Measurements from ENCODE around the gene AMOTL2. TPM values are rescaled to one million over a fixed set of nuclear protein-coding genes. Genes with fewer than 3 reads are reported as not detected.

Gene AMOTL2
- total RNA-seq, 1 experiment from 2014 or later = 76.9 TPM

- Mint-ChIP-seq H3K27ac (peak overlapping the region; percentile 79), H3K27me3 (ENCODE audit: low read depth) (peaks cover 16% of the 10 kb centered on the region), H3K4me3 (peak overlapping the region; percentile 82), H3K36me3 (peaks cover 45% of the 10 kb centered on the region), H3K9me3 (no peaks in the 10 kb centered on the region), H3K4me1 (peaks cover 56% of the 10 kb centered on the region)
- DNase-seq (ENCODE audit: low spot score) = no peak
- POLR2A ChIA-PET = interaction anchor here (1.0 to 5.6 kb wide), 5 partner anchors 7 to 95 kb away, joined by 4 to 113 read pairs (median 9); no protein-coding TSS in a partner anchor
- no peak for ATAC-seq
- CTCF ChIA-PET = interaction anchor here (8.3 to 10.0 kb wide), 2 partner anchors 60 to 102 kb away, joined by 64 to 175 read pairs; no protein-coding TSS in a partner anchor
- TF ChIP-seq HMGA2 (CRISPR knock-in tag; IDR thresholded peaks at IDR 0.05) (no peak), FOXK1 (CRISPR knock-in tag; IDR thresholded peaks at IDR 0.05) (no peak), ESRRA (CRISPR knock-in tag; IDR thresholded peaks at IDR 0.05; ENCODE audit: borderline replicate concordance) (peak; percentile 20; the same call in 1 of the 2 replicates), IRF2 (CRISPR knock-in tag; IDR thresholded peaks at IDR 0.05; ENCODE audit: borderline replicate concordance, low read depth) (no peak), USF2 (CRISPR knock-in tag; IDR thresholded peaks at IDR 0.05) (no peak), NR1H2 (CRISPR knock-in tag; IDR thresholded peaks at IDR 0.05) (no peak), TCF7 (CRISPR knock-in tag; IDR thresholded peaks at IDR 0.05; ENCODE audit: low read depth) (no peak), GABPB1 (CRISPR knock-in tag; IDR thresholded peaks at IDR 0.05) (no peak), CREB1 (CRISPR knock-in tag; IDR thresholded peaks at IDR 0.05) (no peak)
Measured at GRCh38 chr3:134371542-134372324, 2.5 kb downstream of the AMOTL2 start.

- no peaks in the 10 kb centered on the region for H3K9me3 Mint-ChIP-seq
- ChIA-PET CTCF (interaction anchor here (8.3 to 10.0 kb wide), 2 partner anchors 59 to 103 kb away, joined by 64 to 175 read pairs; no protein-coding TSS in a partner anchor), POLR2A (interaction anchor here (0.8 to 5.6 kb wide), 5 partner anchors 7 to 103 kb away, joined by 3 to 113 read pairs (median 4); no protein-coding TSS in a partner anchor)
- H3K4me3 Mint-ChIP-seq = peak overlapping the region; percentile 37; the same call in 1 of the 2 replicates
- ATAC-seq (no peak), DNase-seq (ENCODE audit: low spot score) (no peak)
- peaks cover 52% of the 10 kb centered on the region for H3K4me1 Mint-ChIP-seq
- H3K27ac Mint-ChIP-seq = peak overlapping the region; percentile 79; the same call in 1 of the 2 replicates
- H3K36me3 Mint-ChIP-seq = peaks cover 54% of the 10 kb centered on the region
- peaks cover 7% of the 10 kb centered on the region for H3K27me3 Mint-ChIP-seq (ENCODE audit: low read depth)
- no peak for TF ChIP-seq ZSCAN18 (CRISPR knock-in tag; IDR thresholded peaks at IDR 0.05)
- no peak for TF ChIP-seq ATF2 (CRISPR knock-in tag; IDR thresholded peaks at IDR 0.05; ENCODE audit: borderline replicate concordance, low read depth)
- no peak for TF ChIP-seq PRDM15 (CRISPR knock-in tag; IDR thresholded peaks at IDR 0.05)
- no peak for TF ChIP-seq MLX (CRISPR knock-in tag; IDR thresholded peaks at IDR 0.05)
- no peak for TF ChIP-seq CREM (CRISPR knock-in tag; IDR thresholded peaks at IDR 0.05)
- no peak for TF ChIP-seq ELF4 (CRISPR knock-in tag; IDR thresholded peaks at IDR 0.05; ENCODE audit: low read depth)
- TF ChIP-seq RELA (CRISPR knock-in tag; IDR thresholded peaks at IDR 0.05; ENCODE audit: borderline replicate concordance) = no peak
- no peak for TF ChIP-seq ATF3 (CRISPR knock-in tag; conservative IDR thresholded peaks at IDR 0.05)
- no peak for TF ChIP-seq ZNF425 (CRISPR knock-in tag; conservative IDR thresholded peaks at IDR 0.05)
Measured at GRCh38 chr3:134370611-134371531, 3.4 kb downstream of the AMOTL2 start.

Data from WTC11 (cell line).